8988T (cell line): ENCODE data around the gene PRKCSH.
A peak's percentile ranks its signal among the peaks of the same experiment; 100 is the strongest.

Source experiments
- DNase-seq: peaks from one replicate; pipeline ENCODE4 v3.0.0; 2011

The PRKCSH gene

GRCh38 chr19:11479090-11479897 is 43.9 kb downstream of the PRKCSH start:
- no peak for DNase-seq

DNA sequence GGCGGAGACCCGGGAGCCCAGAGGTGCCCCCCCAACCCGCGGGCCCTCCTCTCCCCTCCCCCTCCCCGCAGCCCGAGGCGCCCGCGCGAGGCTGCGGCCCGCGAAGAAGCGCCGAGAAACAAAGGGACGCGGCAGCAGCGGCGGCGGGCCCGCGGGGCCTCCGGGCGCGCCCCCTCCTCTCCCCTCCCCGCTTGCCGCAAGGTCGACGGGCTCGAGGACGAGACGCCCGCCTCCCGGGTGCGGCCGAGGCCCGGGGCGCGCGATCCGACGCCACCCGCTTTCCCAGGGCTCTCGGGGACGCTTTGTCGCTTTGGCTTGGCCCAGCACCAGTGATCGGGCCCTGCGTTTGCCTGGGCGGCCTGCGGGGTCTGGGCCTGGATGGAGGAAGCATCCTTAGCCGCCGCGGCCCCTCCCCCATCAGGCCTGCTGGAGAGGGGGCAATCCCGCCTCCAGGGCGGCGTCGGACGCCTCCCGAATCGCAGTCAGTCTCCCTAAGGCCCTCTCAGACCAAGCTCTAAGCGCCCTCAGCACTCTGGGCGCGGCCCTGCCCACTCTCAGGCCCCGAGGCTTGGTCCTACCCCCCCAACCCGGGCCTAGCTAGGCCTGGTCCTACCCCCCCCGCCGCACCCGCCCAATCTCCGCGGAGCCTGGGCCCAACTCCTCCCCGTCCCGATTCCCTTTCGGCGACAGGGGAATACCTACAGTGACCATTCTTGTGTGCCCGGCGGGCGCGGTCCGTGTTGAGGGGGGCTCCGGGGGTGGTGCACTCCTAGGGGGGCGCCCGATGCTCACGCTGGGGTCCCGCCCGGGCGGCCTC is 44.7 kb downstream of the PRKCSH start:
- DNase-seq = no peak

DNA sequence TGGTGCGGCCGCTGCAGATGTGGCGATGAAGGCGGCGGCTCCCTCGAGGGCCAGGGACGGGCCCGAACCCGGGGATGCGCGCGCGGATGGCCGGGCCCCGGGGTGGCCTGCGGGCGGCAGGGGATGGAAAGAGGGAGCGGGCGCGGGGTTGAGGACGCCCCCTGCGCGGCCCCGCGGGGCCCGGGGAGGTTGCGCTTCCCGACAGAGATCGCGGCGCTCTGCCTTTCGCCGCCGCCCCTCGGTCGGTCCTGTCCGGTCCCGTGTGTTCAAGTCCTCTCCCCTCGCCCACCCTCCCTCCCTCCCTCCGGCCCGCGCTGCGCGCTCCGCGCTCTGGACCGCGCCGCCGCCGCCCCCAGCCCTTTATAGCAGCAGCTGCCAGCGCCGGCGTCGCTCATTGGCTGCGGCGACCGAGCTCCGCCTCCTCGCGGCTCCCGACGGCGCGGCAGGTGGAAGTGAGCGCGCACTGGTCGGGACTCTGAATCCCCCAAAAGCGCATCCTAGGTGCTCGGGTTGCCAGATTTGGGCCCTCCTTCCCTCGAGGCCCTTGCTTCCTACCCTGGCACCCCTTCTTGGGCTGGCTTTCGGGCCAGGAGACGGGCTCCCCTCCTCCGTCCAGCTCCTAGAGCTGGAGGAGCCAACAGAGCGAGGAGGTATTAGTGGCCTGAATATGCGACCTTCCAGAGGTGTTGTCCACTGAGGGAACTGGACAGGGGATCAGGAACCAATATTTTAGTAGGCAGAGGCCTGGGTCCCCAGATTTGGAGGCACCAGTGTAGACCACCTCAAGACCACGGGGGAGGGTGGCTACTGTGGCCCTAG is 45.5 kb downstream of the PRKCSH start, which contains the start of gene ELAVL3:
Gene ELAVL3 (minus strand): TSS at position 332 of the 819 bp plus-strand sequence. CDS start 438 bp downstream, outside the sequence.
- DNase-seq = no peak

DNA sequence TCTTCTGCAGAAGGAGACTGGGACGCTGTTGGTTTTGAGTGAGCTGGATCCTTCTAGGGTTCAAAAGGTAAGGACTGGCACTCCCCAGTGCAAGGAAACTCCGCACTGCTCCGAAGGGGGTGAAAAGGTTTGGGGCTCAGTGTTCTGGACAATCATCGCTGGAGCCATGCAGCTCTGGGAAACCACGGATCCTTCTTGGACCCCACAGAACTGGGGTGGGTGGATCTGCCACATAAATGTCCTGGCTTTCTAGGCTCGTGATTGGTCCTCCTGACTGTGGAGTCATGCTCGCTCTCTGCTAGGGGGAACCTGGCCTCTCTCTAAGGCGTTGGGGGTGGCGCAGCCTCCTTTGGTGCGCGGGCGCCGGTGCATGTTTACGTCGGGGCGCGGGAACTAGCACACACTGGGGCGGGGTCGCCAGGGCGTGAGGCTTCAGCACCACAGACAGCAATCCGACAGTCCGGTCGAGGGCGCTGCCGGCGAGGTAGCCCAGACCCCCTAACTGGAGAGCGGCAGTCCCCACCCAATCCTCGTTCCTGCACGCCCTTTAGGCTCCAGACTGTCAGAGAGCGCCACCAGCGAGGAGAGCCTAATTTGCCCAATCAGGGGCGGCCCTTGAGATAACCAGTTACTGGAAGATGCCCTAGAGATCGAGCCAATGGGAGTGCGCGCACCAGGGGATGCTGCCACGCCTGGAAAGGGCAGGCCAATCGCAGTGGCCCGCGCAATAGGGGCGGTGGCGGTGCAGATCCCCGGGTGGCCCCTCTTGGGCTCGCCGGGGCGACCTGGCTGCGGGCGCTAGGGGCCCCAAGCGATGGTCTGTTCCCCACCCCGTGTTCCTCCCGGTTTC is 46.3 kb downstream of the PRKCSH start:
- no peak for DNase-seq

GRCh38 chr19:11482384-11483050 is 47.1 kb downstream of the PRKCSH start:
- DNase-seq = no peak

- no peak for DNase-seq
These were observed 48.1 kb downstream of the PRKCSH start for GRCh38 chr19:11483366-11484111.

- DNase-seq = peak; percentile 7
These were observed 49.9 kb downstream of the PRKCSH start for GRCh38 chr19:11485245-11485837.

GRCh38 chr19:11486661-11487503 is 51.4 kb downstream of the PRKCSH start:
- no peak for DNase-seq

- DNase-seq = no peak
These were observed 53.9 kb downstream of the PRKCSH start for GRCh38 chr19:11489378-11489777.

- DNase-seq = no peak
These were observed 59.3 kb downstream of the PRKCSH start for GRCh38 chr19:11494634-11495285.

- no peak for DNase-seq
These were observed 60.0 kb downstream of the PRKCSH start for GRCh38 chr19:11495481-11495880.

DNA sequence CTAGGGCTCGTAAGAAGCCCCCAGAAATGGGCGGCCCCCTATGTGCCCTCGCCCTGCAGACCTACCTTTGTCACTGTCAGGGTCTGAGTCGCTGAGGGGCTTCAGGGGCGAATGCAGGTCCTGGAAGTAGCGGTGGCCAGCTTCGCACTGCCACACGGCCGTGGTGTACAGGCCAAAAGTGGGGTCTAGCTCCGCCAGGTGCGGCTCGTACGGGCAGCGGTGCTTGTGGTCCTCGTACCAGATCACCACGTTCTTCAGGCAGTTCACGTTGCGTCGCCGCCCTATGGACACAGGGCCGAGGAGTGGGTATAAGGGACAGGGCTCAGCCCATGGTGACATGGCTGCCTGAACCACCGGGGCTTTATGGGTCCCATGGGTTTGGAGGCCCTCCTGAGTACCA is 60.5 kb downstream of the PRKCSH start:
- no peak for DNase-seq

DNA sequence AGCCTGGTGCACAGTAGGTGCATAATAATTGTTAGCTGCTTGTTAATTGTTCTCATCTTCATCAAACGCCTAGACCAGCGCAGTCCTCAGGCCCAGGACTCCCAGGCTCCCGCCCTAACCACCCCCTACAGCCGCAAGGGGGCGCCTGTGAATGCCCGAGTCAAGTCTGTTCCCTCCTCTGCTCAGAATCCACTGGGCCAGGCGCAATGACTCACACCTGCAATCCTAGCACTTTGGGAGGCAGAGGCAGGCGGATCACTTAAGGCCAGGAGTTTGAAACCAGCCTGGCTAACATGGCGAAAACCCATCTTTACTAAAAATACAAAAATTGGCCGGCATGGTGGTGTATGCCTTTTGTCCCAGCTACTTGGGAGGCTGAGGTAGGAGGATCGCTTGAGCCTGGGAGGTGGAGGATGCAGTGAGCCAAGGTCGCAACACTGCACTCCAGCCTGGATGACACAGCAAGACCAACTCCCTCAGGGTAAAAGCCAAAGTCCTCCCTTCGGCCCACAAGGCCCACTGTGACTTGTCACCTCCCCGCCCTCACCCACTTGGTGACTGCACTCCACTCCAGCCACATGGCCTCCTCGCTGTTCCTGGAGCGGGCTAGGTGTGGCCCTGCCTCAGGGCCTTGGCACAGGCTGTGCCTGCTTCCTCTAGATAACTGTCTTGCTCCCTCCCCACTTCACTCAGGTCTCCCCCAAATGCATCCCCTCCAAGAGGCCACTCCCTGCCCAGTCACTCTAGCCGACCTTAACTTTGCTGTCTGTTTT is 61.1 kb downstream of the PRKCSH start:
- peak; percentile 80 for DNase-seq

DNA sequence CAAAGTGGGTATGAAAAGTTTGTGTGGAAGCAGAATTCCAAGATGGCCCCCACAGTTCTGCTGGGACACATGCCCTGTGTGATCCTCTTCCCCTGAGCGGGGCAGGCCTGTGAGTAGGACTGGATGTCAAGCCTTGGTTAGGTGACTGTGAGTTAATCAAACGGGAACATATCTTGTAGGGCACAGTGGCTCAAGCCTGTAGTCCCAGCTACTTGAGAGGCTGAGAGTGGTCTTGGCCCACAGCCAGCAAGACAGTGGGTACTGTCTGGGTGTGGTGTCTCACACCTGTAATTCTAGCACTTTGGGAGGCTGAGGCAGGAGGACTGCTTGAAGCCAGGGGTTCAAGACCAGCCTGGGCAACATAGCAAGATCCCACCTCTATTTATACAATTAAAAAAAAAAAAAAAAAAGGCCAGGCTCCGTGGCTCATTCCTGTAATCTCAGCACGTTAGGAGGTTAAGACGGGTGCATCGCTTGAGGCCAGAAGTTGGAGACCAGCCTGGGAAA is 63.8 kb downstream of the PRKCSH start:
- DNase-seq = no peak

DNA sequence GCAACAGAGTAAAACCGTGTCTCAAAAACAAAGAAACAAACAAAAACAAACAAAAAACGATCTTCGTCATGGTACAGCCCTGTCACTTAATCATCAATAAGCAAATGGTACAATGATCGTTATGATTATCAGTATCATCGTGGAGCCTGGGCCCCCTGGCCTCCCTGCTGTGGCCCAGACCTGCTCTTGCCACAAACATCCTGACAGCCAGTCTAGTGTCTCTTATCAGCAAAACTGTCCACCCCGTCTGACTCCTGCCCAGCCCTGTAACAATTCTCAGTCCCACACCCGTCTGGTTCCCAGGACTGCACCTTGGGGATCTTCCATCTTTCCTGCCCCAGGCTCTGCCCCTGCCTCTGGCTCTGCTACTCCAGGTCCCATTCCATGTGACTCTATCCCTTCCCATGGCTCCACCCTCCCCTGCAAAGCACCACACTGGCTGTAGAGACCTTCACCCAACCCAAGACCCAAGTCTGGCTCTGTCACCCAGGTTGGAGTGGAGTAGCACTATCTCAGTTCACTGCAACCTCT is 64.5 kb downstream of the PRKCSH start:
- no peak for DNase-seq
